Stimulated activated CD4-positive, alpha-beta T cell treated with anti-CD3 and anti-CD28 coated beads, Interleukin-4, amount 100 ng/mL, for 24 hours (primary cell): ENCODE measurements around the gene CASP12.
"Not testable (repeated sequence)": the region's sequence is repeated elsewhere in the genome, so short reads cannot be mapped to it uniquely, and the experiment has no call there.

Source experiments
- DNase-seq: peaks from one replicate; pipeline ENCODE4 v3.0.0-alpha.2; 2020

CASP12 gene

DNA sequence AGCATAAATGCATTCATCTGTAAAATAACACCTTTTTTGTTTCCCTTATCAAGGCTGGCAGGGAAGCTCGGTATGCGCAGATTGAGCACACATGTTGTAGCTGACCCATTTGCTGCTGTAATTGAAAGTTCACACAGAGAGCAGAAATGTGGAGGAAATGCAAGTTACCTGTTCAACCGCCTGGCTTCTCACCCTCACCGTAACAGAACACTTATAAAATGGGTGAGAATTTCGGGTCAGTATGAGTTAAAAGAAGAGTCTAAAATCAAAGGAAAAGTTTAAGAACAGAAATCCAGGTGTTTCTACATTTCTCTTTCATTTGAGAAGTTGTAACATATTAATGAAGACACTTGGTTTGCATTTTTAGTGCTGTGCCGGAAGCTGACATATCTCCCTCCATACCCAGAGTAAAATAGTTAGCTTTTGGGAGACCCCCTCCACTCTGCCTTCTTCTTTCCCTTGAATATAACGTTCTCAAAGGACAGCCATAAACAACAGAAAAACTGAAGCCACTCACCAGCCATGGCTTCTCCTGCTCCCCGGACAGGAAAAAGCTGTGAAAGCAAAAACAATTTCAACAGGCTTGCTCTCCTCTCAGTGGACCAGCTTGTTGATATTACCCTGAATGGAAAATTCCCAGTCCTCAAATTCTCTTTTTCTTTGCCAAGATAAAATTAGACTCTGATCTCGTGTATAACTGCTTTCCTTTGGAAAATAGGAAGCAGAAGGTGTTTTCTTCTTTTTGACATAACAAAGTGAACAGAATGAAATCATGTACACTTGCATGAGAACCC, at the start of gene CASP12:
Gene CASP12, minus strand, starts transcription at position 570 of the 794 bp plus-strand sequence.
- DNase-seq: no peak

DNA sequence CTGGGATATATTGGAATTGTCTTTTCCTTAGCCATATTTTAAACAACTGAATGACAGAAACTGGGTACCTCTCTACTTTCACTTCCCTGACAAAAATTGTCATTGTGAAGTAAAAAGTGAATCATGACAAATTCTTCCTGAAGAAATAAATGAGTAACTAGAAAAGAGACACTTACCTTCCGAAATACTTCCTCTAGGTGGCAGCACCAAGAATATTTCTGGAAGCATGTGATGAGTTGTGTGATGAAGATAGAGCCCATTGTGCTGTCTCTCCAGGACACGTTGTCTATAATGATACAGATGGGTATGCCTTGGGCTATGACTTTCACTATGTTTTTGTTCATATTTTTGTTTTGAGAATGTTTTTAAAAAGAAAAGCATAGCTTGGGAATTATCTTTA, 48.6 kb upstream of the CASP12 start:
- DNase-seq: peak; percentile 57

DNA sequence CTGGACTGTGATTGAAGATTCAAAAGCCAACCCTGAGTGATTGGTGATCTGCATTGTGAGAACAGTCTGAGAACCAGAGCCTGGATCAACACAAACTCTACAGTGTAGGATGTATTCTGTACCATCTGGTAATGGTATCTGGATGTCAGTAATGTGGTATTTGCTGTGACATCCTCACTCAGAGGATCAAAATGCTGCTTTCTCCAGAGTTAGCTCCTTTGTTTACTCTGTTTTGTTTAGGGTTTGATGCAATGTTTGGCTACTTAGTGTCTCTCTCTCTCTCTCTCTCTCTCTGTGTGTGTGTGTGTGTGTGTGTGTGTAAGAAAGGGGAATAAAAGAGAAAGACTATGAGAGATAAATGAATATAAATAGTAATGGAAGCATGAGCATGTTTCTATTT, 45.8 kb upstream of the CASP12 start:
- DNase-seq: no peak

DNA sequence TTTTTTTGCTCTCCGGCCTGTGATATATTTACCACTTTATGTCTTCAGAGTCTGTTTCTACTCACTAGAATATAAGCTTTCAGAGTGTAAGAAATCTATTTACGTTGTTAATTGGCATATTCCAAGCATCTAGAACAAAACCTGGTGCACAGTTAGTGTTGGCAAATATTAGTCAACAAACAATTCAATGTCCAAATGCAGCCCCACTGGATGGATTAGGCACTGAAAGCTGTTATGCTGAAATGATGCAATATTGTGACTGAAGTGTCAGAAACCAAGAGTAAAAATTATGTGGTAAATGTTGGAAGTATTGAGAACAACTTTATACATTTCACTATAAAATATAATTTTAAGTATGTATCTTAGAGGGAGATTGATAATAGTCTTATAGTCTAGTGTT, 45.3 kb upstream of the CASP12 start:
- no peak for DNase-seq

DNA sequence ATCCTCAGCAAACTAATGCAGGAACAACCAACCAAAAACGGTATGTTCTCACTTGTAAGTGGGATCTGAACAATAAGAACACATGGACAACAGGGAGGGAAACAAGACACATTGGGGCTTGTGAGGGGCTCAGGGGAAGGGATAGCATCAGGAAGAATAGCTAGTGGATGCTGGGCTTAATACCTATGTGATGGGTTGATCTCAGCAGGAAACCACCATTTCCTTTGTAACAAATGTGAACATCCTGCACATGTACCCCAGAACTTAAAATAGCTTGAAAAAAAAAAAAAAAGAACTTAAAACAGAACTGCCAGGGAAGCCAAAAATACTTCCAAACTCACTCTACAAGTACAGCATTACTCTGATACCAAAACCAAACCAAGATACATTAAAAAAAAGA, 36.3 kb upstream of the CASP12 start:
- DNase-seq: no peak

DNA sequence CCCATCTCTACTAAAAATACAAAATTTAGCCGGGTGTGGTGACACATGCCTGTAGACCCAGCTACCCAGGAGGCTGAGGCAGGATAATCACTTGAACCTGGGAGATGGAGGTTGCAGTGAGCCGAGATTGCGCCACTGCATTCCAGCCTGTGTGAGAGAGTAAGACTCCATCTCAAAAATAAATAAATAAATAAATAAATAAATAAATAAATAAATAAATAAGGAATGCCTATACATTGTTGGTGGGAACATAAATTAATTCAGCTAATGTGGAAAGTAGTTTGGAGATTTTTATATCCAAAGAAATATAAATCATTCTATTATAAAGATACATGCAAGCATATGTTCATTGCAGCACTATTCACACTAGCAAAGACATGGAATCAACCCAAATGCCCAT, 35.8 kb upstream of the CASP12 start:
- DNase-seq: not testable (repeated sequence)

DNA sequence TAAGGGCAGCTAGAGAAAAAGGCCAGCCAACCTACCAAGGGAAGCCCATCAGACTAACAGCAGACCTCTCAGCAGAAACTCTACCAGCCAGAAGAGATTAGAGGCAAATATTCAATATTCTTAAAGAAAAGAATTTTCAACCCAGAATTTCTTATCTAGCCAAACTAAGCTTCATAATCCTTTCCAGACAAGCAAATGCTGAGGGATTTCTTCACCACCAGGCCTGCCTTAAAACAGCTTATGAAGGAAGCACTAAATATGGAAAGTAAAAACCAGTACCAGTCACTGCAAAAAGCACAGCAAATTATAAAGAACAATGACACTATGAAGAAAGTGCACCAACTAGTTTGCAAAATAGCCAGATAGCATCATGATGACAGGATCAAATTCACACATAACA, 30.6 kb upstream of the CASP12 start:
- no peak for DNase-seq

DNA sequence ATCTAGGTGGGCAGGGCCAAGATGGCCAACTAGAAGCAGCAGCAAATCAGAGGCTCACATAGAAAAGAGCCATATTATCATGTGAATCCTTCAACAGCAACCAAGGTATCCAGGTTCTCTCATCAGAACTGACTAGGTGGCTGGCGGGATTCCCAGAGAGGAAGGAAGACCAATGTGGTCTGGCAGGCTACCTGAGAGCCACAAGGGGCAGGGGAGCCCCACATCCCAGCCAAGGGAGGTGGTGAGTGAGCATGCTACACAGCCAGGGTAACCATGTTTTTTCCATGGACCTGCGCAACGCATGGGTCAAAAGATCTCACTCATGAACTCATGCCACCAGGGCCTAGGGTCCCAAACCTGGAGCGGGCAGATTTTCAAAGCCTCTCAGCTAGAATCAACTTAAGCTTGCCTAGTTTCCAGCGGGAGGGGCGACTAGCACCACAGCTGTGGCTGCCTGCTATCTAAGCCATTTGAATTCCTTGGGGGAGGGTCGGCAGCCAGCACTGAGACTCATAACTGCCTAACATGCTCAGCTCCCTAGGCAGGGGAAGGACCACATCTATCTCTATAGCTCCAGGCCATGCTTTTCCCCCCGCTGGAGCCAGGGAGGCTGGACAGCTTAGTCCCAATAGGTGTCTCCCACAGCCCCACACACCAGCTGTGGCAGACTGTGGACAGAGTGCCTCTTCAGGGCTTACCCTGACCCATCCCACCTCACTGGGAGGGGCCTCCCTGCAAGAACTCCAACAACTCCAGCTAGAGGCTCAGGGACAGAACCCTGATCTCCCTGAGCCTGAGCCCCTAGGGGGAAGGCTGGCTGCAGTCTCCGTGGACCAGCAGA, 28.7 kb upstream of the CASP12 start:
- DNase-seq: no peak

DNA sequence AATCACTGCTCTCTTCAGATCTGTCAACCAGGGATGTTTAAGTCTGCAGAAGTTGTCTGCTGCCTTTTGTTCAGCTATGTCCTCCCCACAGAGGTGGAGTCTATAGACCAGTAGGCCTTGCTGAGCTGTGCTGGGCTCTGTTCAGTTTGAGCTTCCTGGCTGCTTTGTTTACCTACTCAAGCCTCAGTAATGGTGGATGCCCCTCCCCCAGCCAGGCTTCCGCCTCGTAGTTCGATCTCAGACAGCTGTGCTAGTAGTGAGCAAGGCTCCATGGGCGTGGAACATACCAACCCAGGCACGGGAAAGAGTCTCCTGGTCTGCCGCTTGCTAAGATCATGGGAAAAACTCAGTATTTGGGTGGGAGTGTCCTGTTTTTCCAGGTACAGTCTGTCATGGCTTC, 27.6 kb upstream of the CASP12 start:
- no peak for DNase-seq

DNA sequence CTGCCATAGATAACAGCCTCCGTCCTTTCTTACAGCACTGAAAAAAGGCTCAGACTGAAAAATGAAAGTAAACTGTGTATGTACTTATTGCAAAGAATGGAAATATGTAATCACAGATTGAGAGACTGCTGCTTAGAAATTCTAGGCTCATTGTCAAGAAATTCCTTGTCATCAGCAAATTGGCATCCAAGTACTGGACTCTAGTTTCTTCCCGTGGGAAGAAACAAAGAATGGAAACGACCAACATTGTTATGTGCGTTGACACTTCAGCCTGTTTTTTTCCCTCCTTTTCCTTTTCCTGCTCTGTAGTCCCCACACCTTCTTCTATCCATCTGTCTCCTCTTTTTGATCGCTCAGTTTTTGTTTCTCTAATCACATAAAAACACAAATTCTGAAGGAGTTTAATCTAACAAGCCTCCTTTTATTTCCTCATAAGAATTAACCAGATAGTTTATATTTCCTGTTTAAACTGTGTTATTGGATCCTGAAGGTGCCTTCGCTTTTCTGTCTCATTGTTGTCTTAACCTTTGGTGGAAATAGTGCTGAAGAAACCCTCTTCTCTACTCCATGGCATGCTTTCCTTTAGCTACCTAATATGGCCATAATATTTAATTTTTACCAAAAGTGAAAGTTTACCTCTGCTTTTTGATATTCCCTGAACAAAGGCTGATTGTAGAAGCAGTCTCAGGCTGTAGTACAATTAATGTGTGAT, 20.0 kb upstream of the CASP12 start:
- DNase-seq: no peak

DNA sequence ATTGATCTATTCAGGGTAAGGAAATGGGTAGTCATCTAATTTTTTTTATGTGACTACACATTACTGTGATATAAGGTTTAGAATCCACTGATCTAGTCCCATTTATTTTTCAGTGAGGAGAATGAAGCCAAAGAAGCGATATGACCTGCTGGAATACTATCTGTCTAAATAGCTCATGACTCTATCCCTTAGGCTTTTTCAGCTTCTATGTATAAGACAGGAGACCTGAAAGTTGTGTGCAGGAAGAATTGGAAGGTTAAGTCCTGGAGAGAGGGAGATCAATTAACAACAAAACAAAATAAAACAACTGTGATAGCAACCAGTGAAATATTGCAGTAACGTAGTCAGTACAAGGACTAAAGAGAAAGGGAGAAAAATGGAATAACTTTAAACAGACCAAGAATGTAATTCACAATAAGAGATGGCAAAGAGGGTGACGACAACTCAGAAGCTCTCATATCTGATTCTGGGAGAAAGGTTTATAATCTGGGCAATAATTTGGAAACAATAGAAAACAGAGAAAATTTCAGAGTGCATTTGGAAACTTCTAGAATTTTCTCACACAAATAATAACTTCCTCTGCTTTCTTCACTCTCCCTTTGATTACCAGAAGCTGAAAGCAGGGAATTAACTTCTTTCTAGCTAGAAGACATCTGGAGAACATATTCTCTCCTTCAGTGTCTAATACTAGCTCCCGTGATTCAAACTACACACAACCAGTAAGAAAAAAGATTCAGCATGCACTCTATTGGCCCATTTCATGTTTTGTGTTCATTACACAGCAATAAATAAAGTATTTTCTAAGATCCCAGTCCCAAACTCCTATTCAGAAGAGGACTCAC, 19.2 kb upstream of the CASP12 start:
- no peak for DNase-seq

DNA sequence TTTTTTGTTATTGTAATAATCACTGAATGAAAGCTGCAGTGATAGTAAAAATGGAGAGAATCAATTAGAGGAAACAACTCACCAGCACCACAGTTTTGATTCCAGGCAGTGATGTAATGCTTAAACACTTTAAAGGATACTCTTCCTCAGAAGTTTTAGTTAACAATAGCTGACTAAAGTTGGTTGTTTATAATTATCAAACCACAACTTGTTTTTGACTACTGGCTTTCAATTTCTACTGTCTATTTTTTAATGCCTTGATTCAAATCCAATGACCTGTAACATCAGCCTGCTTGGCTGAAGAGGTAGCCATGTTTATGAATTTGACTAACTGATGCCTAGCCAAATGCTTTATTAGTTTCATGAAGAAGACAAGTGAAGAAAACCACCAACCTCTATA, 18.2 kb upstream of the CASP12 start:
- no peak for DNase-seq

DNA sequence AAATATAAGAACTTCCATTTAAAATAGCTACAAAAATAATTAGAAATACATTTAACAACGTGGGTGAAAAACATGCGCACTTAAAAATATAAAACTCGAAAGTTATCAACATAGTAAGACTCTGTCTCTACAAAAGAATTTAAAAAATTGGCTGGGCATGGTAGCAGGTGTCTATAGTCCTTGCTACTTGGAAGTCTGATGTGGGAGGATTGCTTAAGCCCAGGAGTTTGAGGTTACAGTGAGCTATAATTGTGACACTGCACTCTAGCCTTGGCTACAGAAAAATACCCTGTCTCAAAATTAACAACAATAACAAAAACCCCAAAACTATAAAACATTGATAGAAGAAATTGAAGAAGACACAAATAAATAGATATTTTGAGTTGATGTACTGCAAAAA, 13.8 kb upstream of the CASP12 start:
- DNase-seq: no peak

DNA sequence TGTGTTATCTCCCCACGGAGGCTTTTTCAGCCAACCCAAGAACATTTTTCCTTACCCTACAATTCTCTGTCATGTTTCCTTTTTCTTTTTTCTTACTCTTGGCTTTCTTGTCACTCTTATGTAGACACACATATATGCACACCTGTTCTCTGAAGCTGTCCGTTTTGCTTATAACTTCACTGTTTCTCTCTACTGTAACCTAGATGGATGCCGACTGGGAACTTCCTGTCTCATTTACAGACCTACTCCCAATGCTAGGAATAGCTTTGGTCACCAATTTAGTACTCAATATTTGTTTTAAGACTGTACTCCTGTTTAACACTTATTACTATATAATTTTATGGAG, 9.9 kb upstream of the CASP12 start:
- no peak for DNase-seq

DNA sequence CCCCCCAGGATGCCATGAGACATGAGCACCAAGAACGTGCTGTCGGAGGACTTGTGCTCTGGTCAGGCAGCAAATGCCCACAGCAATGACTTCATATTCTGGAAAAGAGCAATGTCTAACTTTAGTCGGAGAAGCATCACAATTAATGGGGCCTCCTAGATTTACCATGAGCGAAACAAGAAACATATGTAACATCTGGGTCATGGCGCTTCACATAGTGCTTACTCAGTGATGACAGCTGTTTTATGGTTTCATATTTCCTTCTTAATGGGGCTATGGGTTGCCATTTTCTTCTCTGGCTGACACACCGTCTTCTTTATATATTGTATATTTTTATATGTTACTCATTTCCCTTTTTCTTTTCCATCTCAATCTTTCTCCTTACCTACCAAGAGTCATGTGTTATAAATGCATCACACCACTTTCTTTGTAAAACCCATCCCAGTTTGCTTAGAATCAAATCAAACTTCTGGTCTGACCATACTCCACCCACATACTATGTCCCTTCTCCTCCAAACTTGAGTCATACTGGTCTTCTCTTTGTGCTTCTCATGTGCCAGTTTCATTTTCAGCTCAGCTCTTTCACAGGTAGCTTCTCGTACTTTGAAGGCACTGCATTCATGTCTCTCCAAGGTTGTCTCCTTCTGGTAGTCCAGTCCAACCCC, 9.4 kb upstream of the CASP12 start:
- DNase-seq: peak; percentile 18

DNA sequence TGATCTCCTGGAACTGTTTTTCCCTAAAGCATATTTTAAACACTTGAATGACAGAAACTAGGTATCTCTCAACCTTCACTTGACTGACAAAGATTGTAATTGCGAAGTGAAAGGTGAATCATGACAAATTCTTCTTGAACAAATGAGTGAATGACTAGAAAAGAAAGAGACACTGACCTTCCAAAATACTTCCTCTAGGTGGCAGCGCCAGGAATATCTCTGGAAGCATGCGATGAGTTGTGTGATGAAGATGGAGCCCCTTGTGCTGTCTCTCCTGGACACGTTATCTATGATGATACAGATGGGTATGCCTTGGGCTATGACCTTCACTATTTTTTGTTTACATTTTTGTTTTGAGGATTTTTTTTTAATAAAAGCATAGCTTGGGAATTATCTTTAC, 7.0 kb upstream of the CASP12 start:
- DNase-seq: no peak

DNA sequence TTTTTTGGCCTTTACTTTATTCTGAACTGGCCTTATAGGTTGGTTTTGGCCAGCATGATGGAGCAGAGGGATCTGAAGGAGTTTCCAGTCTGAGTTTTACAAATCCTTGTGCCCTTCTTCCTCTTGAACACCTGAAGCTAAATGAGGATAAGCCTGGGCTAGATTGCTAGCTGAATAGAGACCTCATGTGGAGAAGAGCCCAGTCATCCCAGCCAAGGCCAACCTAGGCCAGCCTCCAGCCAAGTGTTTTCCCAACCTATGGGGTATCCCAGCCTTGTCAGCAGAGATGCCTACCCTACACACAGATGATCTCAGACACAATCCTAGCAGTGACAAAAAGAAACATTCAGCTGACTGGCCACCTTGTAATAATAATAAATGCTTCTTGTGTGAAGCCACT, 966 bp upstream of the CASP12 start:
- DNase-seq: no peak

DNA sequence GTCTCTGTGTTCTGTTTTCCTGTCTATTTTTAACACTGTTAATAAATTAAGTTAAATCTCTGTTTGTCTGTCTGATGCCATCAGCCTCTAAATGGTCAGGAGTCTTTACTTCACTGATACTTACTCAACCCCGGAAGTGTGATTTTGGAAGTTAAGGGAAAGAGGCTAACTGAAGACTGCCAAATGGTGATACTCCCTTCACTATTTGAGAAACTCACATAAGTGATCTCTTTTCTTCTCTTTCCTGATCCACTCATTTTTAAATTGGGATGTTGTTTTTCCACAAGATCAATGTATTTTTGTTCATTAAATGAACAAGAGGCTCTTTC, 389 bp upstream of the CASP12 start:
- no peak for DNase-seq

DNA sequence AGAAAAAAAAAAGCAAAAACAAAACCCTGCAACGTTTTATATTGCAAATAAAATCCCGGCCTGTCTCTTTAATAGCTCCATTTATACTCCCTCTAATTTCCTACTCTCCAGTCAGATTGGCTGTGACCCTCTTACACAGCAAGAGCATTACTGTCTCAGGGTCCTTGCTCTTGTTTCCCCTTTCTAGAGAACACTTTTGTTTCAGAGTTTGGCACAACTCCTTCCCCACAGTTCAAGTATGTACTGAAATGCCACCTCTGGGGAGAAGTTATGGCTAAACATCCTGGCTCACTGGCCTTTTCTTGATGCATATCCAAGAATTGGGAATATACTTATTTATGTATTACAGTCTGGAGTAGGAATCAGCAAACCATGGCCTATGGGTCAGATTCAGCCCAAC, 2.6 kb downstream of the CASP12 start:
- no peak for DNase-seq

DNA sequence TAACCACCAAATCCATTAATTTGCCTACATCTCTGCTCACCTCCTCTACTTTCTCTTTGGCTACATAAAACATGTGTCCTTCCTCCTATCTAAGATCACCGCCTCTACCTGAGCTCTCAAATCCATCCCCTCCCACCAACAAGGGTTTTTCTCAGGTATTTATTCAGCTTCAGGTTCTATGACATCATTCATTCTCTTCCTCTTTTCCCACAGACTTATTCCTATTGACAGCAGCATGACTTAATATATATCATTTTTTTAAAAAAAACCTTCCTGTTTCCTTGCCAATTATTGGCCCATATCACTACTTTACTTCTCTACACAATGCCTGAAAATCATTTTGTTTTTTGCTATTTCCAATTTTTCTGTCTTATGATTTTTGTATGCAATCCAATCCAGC, 4.4 kb downstream of the CASP12 start:
- DNase-seq: no peak

DNA sequence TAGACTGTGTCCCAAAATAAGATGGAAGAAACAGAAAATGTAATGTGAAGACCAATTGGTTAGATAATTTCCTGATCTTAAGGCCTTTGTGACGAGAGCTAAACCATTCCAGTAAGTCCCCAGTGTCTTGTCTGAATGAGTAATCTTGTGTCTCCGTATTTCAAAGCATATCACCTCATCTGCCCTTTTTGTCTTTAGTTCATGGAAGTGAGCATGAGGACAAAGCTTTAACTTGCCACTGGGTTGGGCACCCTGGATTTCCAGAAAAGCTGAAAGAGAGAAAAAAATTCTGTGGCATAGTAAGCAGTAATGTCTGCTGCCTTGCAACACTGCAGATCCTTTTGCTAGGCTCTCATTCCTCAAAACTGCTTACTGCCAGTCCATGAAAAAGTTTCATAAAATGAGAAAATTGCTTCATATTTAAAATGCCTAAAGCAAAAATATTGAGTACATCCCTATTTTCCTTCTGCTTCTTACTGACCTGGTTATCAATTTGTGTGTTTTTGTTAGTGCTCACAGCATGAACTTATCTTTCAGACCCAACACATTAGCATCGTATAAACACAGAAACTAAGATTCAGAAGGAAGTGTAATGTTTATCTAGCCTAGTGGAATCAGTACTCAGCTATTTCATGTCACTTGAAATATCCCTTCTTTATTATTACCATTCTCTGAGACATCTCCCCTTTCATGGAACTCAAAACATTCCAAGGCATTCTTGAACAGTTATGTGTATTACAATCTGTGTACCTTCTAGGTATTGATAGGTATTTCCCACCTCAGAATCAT, 5.3 kb downstream of the CASP12 start:
- no peak for DNase-seq

DNA sequence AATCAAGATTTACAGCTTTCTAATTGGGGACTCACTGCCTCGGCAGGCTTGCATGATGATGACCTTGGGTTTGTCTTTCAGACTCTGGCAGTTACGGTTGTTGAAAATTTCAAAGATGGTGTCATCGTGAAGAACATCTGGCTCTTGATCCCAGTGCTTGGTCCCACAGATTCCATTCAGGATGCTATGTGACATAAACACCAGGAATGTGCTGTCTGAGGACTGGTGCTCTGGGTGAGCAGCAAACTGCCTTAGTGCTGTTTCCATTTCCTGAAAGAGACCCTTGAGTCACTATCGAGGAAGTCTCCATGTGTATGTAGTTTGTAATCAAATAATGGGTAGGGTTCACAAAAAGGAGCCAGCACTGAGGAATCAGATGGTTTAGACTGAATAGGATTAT, 7.1 kb downstream of the CASP12 start:
- no peak for DNase-seq
